T-helper 2 cell (primary cell): Measurements from ENCODE around the gene ZNF319.

Experiments
- DNase-seq, 5 experiments: peaks; one replicate each; pipeline versions ENCODE4 v3.0.0 to v3.0.0-alpha.2; 2012 to 2022
- total RNA-seq, 2 donors: gene quantifications; one replicate each; lab custom pipeline; 2026; lab: John Stamatoyannopoulos, UW

ZNF319 gene
- 9.7 to 15.9 reads per million in 2 donors for total RNA-seq

GRCh38 chr16:57999971-58000705 lies at the start of gene ZNF319:
Gene ZNF319 (minus strand): TSS chr16:58000672. CDS start chr16:57998265, 2,407 bp downstream.
- DNase-seq: peak in 2 of 5 experiments; percentile 12 to 36

GRCh38 chr16:58049232-58050185 lies 49.0 kb upstream of the ZNF319 start:
- DNase-seq: no peak

GRCh38 chr16:58048494-58049231 lies 48.2 kb upstream of the ZNF319 start:
- no peak for DNase-seq

GRCh38 chr16:58047557-58048348 lies 47.3 kb upstream of the ZNF319 start:
- no peak for DNase-seq

- no peak for DNase-seq
Measured at GRCh38 chr16:58046936-58047335, 46.5 kb upstream of the ZNF319 start.

GRCh38 chr16:58046054-58046881 lies 45.8 kb upstream of the ZNF319 start:
- no peak for DNase-seq

- no peak for DNase-seq
Measured at GRCh38 chr16:58045096-58045495, 44.6 kb upstream of the ZNF319 start.

- no peak for DNase-seq
Measured at GRCh38 chr16:58044266-58045019, 44.0 kb upstream of the ZNF319 start.

- DNase-seq: no peak
Measured at GRCh38 chr16:58043571-58044155, 43.2 kb upstream of the ZNF319 start.

GRCh38 chr16:58042886-58043515 lies 42.5 kb upstream of the ZNF319 start:
- no peak for DNase-seq

- no peak for DNase-seq
Measured at GRCh38 chr16:58042001-58042885, 41.8 kb upstream of the ZNF319 start.

GRCh38 chr16:58041628-58041955 lies 41.1 kb upstream of the ZNF319 start:
- DNase-seq: no peak

GRCh38 chr16:58040945-58041627 lies 40.6 kb upstream of the ZNF319 start:
- DNase-seq: no peak

- DNase-seq: no peak
Measured at GRCh38 chr16:58040496-58040846, 40.0 kb upstream of the ZNF319 start.

- no peak for DNase-seq
Measured at GRCh38 chr16:58039829-58040495, 39.5 kb upstream of the ZNF319 start.

- DNase-seq: no peak
Measured at GRCh38 chr16:58038219-58038641, 37.8 kb upstream of the ZNF319 start.

- no peak for DNase-seq
Measured at GRCh38 chr16:58037365-58038057, 37.0 kb upstream of the ZNF319 start.
